ENCODE measurements around the gene PRG2.
"Not testable (repeated sequence)": the region's sequence is repeated elsewhere in the genome, so short reads cannot be mapped to it uniquely, and the experiment has no call there.

Gene PRG2

DNA sequence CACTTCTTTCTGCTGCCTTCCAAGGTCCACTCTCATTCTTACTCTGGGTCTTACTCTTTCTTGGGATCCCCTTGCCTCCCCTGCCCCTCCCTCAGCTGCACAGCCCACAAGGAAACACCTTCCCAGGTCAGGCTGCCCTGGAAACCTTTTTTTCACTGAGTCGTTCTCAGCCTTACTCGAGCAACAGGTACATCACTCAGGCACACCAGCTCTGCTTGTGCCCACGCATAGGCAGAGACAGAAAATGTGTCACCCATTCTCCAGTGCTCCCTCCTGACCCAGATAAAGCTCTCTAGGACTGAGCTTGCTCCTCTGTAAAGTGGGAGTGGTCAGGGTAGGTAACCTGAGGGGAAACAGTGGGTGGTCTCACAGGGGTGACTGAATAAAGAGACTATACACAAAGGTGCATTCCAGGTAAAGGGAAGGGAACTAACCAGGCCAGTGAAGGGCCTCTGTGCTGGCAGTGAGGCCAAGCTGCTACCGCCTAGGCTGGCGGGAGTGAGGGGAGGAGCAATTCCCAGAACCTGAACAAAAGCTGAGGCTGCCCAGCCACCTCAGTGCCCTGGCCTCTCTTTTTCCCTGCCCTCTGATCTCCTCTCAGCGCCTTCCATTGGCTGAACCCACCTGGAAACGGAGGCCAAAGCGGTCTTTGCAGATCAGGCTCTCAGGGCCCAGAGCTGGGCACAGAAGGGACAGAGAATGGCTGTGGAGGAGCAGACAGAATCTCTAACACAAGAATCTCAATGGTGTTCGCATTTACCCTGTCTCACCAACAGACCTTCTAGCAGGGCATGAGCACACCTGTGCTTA lies 25.4 kb downstream of the PRG2 start:
- DNase-seq, result no peak

GRCh38 chr11:57363131-57364080 lies 27.0 kb downstream of the PRG2 start:
- no peak for DNase-seq

DNA sequence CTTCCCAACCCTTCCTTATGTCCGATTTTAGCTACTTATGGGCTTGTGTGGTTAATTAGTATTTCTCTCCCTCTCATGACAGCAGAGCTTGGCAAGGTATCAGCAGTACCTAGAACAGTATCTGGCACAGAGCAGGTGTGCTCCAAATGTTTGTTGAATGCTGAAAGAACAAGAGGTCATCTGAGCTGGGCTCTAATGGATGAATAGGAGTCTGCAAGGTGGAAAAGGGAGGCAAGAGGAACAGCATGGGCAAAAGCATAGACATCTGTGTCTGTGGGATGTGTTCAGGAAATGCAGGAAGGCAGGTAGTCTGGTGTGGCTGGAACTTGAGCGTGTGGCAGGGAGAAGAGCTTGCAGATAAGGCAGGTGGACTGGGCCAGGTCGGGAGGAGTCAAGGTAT lies 28.5 kb downstream of the PRG2 start:
- no peak for DNase-seq

- DNase-seq, result not testable (repeated sequence)
Measured at GRCh38 chr11:57361420-57361819, 29.0 kb downstream of the PRG2 start.

DNA sequence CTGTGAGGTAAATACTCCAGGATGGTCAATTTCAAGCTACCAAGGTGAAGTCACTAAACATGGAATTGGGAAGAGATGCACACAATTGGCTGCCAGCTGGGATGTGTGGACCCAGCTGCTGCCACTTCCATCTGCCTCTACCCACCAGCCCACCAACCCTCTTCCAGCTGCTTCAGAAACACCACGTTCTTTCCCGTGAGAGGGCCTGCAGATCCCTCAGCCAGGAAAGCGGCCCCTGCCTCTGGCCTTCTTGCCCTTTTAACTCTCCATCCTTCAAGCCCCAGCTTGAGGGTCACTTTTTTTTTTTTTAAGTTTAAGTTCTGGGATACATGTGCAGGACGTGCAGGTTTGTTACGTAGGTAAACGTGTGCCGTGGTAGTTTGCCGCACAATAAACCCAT lies 29.5 kb downstream of the PRG2 start:
- DNase-seq, result no peak

DNA sequence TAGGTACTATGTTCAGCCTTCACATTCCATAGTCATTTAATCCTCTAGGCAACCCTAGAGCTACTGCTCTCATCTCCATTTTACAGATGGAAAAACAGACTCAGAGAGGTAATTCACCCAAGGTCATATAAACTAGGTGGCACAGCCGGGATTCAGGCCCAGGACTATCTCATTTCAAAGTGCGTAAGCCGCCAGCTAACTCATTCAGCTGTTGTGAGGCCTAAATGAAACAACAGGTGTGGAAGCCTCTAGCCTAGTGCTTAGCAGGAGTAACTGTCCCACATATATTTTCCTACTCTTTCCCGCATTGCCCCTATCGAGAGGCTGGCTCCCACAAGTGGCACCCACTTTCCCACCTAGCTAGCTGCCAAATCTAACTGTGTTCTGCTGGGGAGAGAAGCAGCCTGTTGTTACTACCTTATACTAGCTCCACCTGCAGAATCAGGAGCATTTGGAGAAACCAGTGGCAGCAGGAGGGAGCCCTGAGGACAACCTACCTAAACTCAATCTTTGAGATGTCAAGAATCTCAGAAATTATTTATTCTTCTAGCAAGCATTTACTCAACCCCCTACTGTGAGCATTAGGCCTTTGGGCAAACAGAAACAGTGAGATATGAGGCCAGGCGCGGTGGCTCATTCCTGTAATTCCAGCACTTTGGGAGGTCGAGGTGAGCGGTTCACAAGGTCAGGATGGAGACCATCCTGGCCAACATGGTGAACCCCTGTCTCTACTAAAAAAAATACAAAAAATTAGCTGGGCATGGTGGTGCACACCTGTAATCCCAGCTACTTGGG lies 30.4 kb downstream of the PRG2 start:
- no peak for DNase-seq

- no peak for DNase-seq
Measured at GRCh38 chr11:57359396-57359795, 31.1 kb downstream of the PRG2 start.

DNA sequence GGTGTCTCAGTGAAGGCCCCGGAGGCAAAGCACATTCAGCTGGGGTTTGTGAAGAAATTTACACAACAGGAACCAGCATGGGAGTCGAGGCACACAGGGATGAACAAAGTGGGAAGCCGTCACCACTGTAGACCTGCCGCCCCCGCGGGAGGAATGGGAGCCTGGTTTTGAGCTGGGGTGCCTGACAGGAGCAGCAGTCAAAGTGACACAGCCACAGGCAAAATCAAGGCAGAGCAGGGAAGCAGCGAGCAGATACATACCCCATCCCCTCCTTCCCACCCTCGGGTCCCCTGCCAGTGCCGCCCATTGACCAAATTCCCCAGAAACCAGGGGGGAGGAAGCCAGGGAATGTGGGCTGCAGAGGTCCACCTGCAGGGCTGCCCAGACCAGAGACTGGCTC lies 31.5 kb downstream of the PRG2 start:
- DNase-seq, result no peak

DNA sequence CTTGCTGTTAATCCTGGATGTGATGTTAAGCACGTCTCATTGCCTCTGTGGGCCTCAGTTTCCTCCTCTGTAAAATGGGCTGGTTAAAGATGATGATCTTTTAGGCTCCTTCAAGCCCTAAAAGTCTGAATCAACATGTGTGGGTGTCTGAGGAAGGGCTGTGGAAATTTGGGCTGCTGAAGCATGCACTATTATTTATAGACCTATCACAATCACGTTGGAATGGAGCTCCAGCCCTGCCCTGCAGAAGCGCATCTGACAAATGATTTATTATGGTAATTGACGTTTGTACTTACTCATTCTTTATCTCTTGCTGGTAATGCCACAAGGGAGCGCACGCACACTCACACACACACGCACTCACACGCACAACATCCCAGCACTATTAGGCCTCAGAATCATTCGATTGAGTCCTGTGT lies 31.9 kb downstream of the PRG2 start:
- no peak for DNase-seq

- no peak for DNase-seq
Measured at GRCh38 chr11:57357856-57358255, 32.6 kb downstream of the PRG2 start.

DNA sequence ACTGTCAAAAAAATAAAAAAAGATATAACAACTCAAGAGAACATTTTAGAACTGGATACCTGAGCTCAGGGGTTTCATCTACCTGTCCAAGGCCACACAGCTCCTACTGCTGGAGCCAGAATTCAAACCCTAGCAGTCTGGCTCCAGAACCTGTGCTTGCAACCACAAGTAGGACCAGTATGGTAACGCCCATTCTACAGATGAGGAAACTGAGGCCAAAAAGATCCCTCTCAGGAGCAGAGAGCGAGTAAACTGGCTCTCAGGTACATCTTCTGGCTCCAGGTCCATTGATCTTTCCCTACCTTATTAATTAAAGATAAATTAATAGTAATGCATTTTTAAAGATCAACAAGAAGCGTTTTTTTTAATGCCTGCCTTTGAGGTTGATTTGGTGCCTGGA lies 33.1 kb downstream of the PRG2 start:
- no peak for DNase-seq

DNA sequence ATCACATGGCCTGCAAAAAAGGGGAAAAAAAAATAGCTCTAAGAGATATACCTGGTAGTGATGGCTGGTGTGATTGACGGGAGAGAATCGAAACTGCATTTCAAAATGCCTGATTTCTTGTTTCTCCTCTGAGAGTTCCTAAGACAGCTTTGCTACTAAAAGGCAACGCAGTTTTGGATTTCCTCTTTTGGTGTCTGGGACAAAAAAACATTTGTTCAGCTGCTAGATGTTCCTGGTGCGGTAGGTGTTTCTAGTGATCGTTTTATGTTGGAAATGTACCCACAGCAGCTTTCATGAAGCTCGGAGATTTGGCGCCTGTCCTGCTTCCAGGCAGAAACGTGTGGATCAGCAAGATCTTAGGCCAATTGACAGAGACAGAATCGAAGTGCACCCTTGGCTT lies 34.2 kb downstream of the PRG2 start:
- no peak for DNase-seq

GRCh38 chr11:57354699-57355098 lies 35.8 kb downstream of the PRG2 start:
- no peak for DNase-seq

DNA sequence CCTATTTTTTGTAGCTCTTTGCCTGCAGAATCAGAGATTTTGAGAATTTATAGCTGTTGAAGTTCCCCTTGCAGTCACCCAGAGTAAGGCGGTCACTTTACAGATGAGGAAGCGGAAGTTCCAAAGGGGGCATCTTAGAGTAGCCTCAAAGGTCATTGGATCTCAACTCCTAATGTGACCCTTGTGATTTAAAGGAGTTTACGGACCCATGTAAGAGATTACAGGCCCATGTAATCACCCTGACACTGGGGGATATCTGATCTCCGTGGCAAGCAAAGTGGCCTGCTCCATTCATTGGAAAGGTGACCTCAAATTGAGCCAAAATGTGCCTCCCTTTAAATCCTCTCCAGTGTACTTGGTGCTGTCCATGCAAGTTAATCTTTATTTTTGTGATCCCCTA lies 36.6 kb downstream of the PRG2 start:
- no peak for DNase-seq

DNA sequence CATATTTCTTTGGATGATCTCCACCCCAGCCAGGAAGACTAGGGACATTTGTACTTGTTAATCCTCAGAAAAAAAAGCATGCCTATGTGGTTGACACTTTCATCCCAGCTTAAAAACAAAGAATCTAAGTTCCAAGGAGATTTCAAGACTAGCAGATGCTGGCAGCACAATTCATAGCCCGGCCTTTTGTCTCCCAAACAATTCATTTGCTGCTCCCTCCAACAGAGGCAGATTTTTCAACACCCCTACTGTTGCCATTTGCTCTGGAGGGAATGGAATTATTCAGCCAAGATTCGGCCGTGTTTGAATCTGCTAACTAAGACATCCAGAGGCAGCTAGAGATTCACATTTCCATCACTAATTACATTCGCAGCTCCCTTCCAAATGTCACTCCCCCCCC lies 37.0 kb downstream of the PRG2 start:
- no peak for DNase-seq

DNA sequence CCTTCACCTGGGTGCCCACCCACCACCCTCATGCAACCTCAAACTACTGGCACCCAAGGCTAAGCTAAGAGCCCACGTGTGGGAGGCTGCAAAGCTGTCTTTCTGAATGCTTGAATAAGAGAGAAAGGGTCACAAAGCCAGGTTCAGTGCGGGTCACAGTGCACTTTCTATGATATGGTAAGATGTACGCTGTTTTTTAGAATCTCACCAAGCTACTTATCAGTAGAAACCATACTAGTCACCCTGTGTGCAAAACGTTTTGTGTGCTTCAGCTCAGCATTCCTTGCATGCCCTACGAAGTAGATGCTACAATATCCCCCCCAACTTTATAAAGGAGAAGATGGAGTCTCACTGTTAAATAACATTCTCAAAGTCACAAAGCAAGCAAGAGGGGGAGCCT lies 37.4 kb downstream of the PRG2 start:
- no peak for DNase-seq

GRCh38 chr11:57349491-57350274 lies 40.8 kb downstream of the PRG2 start:
- peak; percentile 74 for DNase-seq

DNA sequence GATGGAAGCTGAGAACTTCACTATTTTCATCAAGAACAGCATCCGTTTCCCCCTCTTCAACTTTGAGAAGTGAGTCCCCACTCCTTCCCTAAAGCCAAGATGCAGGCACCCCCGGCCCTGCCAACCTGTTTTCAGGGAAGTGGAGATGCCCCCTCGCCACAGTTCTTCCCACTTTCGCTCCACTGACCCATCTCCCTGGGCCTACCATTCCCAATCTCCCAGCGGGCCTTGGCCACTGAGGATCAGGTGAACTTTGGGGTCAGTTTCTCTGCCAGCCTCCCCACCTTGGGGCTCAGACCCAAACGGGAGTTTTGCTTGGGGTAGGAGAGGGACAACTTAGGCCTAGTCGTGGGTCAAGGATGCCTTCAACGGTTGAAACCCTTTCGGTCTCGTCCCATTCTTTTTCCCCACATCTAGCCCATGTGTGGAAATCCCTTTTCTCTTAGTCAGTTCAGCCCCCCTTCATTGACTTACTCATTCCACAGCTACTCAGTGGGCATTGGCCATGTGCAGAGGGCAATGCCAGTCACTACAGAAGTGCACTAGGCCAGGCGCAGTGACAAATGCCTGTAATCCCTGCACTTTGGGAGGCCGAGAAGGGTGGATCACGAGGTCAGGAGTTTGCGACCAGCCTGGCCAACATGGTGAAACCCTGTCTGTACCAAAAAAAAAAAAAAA lies 41.7 kb downstream of the PRG2 start:
- DNase-seq, result no peak

DNA sequence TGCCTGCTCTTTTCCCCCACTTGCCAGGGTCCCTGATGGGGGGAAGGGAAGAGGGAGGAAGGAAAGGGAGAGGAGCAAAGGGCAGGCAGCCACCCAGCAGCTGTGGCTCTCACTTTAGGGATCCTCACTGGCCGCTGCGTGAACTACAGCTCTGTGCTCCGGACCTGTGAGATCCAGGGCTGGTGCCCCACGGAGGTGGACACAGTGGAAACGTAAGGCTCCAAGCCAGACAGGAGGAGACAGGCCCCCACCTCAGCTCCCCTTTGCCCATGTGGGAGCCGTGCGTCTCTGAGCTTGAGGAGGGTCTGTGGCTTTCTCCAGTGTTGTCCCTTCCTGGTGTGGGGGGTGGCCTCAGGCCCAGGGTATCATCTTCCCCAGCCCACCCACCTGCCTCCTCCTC lies 42.4 kb downstream of the PRG2 start:
- no peak for DNase-seq

- no peak for DNase-seq
Measured at GRCh38 chr11:57347336-57347735, 43.1 kb downstream of the PRG2 start.

GRCh38 chr11:57345555-57346211 lies 44.8 kb downstream of the PRG2 start:
- peak; percentile 69 for DNase-seq

All from activated CD4-positive, CD25-positive, alpha-beta regulatory T cell treated with anti-CD3 and anti-CD28 coated beads, Interleukin-2, amount 50 U/mL, for 72 hours (primary cell).